Measurements from ENCODE around the gene HSH2D.

HSH2D gene

DNA sequence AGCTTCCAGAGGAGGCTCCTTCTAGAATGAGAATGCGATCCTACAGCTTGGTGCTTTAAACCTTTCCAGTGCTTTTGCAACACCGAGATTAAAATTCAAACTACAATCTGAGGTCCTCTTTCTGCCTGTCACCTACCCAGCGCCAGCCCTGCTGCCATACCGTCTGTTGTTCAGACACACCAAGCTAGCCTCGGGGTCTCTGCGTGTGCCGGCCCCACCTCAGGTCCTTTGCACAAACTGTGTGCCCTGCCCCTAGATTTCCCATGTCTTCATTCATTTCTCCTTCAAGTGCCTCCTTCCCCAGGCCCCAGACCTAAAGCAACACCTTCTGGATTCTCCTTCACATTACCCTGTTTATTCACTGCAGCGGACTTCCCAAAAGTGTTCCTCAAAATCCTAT is 11.1 kb downstream of the HSH2D start:
- no peak for DNase-seq
- no peaks in the 10 kb centered on the region for H3K9me3 Mint-ChIP-seq
- H3K27ac Mint-ChIP-seq = peak overlapping the region; percentile 33
- no peak overlapping the region for H3K4me3 Mint-ChIP-seq
- H3K36me3 Mint-ChIP-seq = peaks cover 56% of the 10 kb centered on the region
- H3K27me3 Mint-ChIP-seq = no peaks in the 10 kb centered on the region
- H3K4me1 Mint-ChIP-seq = peaks cover 8% of the 10 kb centered on the region
- CTCF ChIA-PET = no interaction called here

GRCh38 chr19:16155128-16155527 is 11.6 kb downstream of the HSH2D start:
- Mint-ChIP-seq H3K27me3 (no peaks in the 10 kb centered on the region), H3K27ac (no peak overlapping the region), H3K4me3 (no peak overlapping the region), H3K9me3 (no peaks in the 10 kb centered on the region), H3K4me1 (peaks cover 6% of the 10 kb centered on the region), H3K36me3 (peaks cover 53% of the 10 kb centered on the region)
- CTCF ChIA-PET = no interaction called here
- no peak for DNase-seq

DNA sequence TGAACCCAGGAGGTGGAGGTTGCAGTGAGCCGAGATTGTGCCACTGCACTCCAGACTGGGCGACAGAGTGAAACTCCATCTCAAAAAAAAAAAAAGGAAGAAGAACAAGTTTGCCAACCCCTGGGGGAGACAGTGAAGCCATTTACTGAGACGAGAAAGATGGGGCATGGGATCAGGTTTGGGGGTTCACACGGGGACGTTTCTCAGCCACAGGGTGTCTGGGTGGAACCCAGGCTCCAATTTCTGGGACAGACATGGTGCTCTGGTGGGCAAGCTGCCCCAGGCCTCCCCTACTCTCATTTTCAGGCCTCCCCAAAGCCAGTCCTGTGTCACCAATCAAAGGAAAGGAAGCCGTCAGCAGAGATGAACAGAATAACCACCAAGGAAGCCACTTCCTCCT is 13.4 kb downstream of the HSH2D start:
- H3K36me3 Mint-ChIP-seq = peaks cover 49% of the 10 kb centered on the region
- H3K4me3 Mint-ChIP-seq = no peak overlapping the region
- no peak for DNase-seq
- no peaks in the 10 kb centered on the region for H3K9me3 Mint-ChIP-seq
- CTCF ChIA-PET = no interaction called here
- H3K4me1 Mint-ChIP-seq = peaks cover 19% of the 10 kb centered on the region
- H3K27me3 Mint-ChIP-seq = no peaks in the 10 kb centered on the region
- H3K27ac Mint-ChIP-seq = no peak overlapping the region

GRCh38 chr19:16157601-16158000 is 14.1 kb downstream of the HSH2D start:
- Mint-ChIP-seq H3K27ac (no peak overlapping the region), H3K27me3 (no peaks in the 10 kb centered on the region), H3K4me1 (peaks cover 20% of the 10 kb centered on the region), H3K9me3 (no peaks in the 10 kb centered on the region), H3K4me3 (no peak overlapping the region), H3K36me3 (peaks cover 46% of the 10 kb centered on the region)
- CTCF ChIA-PET = no interaction called here
- DNase-seq = no peak

DNA sequence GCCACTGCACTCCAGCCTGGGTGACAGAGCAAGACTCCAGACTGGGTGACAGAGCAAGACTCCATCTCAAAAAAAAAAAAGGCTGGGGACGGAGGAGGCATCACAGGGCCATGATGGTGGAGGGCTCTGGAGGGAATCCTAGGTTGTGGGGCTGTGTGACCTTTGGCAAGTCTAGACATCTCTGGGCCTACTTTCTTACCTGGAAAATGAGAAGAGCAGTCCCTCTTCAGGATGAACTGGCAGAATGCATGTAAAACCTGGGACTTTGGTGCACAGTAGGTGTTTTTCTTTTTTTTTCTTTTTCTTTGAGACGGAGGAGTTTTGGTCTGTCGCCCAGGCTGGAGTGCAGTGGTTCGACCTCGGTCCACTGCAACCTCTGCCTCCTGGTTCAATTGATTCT is 16.2 kb downstream of the HSH2D start:
- Mint-ChIP-seq H3K36me3 (peaks cover 26% of the 10 kb centered on the region), H3K4me1 (peaks cover 20% of the 10 kb centered on the region), H3K4me3 (no peak overlapping the region), H3K9me3 (no peaks in the 10 kb centered on the region), H3K27ac (no peak overlapping the region), H3K27me3 (no peaks in the 10 kb centered on the region)
- CTCF ChIA-PET = no interaction called here
- no peak for DNase-seq

DNA sequence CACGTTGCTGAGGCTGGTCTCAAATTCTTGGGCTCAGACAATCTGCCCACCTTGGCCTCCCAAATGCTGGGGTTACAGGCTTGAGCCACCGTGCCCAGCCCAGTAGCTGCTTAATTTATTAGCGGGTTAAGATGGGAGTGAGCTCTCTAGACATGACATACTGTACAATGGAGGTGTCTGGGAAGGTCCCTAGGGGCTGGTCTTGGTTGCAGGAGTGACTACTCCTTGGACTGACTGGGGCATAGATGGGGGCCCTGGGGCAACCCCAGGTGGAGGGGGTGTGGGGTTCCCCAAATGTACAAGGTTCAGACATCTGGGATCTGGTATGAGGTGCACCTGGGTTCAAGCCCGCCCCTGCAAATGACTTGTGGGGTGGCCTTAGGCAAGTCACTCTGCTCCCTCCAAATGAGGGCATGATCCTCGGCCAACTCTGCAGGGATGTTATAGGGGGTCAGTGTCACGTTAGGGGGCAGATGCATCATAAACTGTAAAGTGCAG is 17.0 kb downstream of the HSH2D start:
- Mint-ChIP-seq H3K4me1 (peaks cover 16% of the 10 kb centered on the region), H3K4me3 (no peak overlapping the region), H3K9me3 (no peaks in the 10 kb centered on the region), H3K27me3 (no peaks in the 10 kb centered on the region), H3K36me3 (peaks cover 18% of the 10 kb centered on the region), H3K27ac (no peak overlapping the region)
- no peak for DNase-seq
- CTCF ChIA-PET = interaction anchor here (1.7 kb wide), 1 partner anchor 118 kb away, joined by 4 read pairs; no protein-coding TSS in a partner anchor

DNA sequence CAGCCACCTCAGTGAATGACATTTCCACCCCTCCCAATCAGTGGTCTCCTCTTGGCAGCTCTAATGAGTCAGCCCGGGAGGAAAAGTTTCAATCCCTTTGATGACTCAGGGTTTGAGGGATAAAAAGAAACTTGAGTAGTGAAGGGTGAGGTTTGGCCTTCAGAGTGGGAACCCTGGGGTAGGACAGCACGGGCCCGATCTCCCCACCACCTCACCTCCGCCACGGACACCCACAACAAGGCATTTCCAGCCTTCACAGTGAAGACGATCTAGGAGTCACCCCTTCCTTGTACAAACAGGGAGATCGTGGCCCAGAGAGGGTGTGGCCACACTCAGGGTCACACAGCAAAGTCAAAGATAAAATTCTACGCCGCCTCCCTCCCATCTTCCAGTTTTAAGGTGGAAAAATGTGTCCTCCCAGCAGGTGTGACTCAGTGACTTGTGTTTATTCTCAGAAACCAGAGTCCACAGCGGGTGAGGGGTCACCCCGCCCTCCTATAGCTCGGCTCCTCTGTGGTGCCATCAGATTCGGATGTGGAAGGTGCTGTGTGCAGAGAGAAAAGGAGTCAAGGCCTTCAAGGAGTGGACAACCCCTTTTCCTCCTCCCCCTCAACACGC is 17.6 kb downstream of the HSH2D start:
- no peak for DNase-seq
- no peaks in the 10 kb centered on the region for H3K27me3 Mint-ChIP-seq
- CTCF ChIA-PET = interaction anchor here (0.7 to 1.7 kb wide), 2 partner anchors 110 to 119 kb away, joined by 3 to 4 read pairs; no protein-coding TSS in a partner anchor
- no peak overlapping the region for H3K27ac Mint-ChIP-seq
- no peaks in the 10 kb centered on the region for H3K9me3 Mint-ChIP-seq
- H3K36me3 Mint-ChIP-seq = peaks cover 13% of the 10 kb centered on the region
- no peak overlapping the region for H3K4me3 Mint-ChIP-seq
- H3K4me1 Mint-ChIP-seq = peaks cover 16% of the 10 kb centered on the region

GRCh38 chr19:16161840-16162239 is 18.4 kb downstream of the HSH2D start:
- H3K27me3 Mint-ChIP-seq = no peaks in the 10 kb centered on the region
- H3K27ac Mint-ChIP-seq = no peak overlapping the region
- peaks cover 7% of the 10 kb centered on the region for H3K36me3 Mint-ChIP-seq
- no peak for DNase-seq
- H3K4me3 Mint-ChIP-seq = no peak overlapping the region
- CTCF ChIA-PET = interaction anchor here (0.7 to 1.7 kb wide), 2 partner anchors 110 to 120 kb away, joined by 3 to 4 read pairs; no protein-coding TSS in a partner anchor
- H3K9me3 Mint-ChIP-seq = no peaks in the 10 kb centered on the region
- peaks cover 16% of the 10 kb centered on the region for H3K4me1 Mint-ChIP-seq

DNA sequence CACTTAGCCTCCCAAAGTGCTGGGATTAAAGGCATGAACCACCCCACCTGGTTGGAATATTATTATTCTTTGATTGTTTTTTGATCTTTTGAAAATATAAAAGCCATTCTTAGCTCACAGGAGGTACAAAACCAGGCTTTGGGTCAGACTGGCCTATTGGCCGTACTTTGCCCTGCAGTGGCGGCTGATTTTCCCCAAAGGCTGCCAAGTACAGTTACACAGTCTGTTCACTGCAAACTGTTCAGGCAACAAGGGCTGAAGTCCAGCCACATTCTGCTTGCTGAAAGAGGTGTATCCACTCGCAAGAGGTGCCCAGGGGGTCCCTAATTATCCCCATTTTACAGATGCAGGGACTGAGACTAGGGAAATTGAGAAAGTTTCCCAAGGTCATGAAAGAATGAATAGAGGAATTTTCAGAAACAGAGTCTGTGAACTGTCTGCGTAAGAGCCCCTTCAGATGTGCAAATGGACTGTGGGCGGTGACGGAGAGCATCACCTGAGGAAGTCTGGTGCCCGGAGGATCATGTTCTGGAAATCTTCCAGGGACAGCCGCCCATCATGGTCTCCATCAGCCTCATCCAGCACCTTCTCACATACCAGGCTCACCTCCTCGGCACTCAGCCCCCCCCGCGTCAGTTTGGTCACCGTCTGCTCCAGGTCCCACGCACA is 20.9 kb downstream of the HSH2D start:
- H3K9me3 Mint-ChIP-seq = peaks cover 7% of the 10 kb centered on the region
- no peaks in the 10 kb centered on the region for H3K36me3 Mint-ChIP-seq
- H3K27ac Mint-ChIP-seq = no peak overlapping the region
- H3K4me3 Mint-ChIP-seq = no peak overlapping the region
- DNase-seq = no peak
- peaks cover 24% of the 10 kb centered on the region for H3K4me1 Mint-ChIP-seq
- CTCF ChIA-PET = no interaction called here
- H3K27me3 Mint-ChIP-seq = no peaks in the 10 kb centered on the region

GRCh38 chr19:16166417-16166816 is 22.9 kb downstream of the HSH2D start:
- peaks cover 12% of the 10 kb centered on the region for H3K4me1 Mint-ChIP-seq
- H3K4me3 Mint-ChIP-seq = no peak overlapping the region
- H3K27me3 Mint-ChIP-seq = no peaks in the 10 kb centered on the region
- H3K9me3 Mint-ChIP-seq = peaks cover 7% of the 10 kb centered on the region
- H3K27ac Mint-ChIP-seq = no peak overlapping the region
- H3K36me3 Mint-ChIP-seq = no peaks in the 10 kb centered on the region
- CTCF ChIA-PET = no interaction called here
- no peak for DNase-seq

GRCh38 chr19:16167055-16167454 is 23.6 kb downstream of the HSH2D start:
- CTCF ChIA-PET = no interaction called here
- Mint-ChIP-seq H3K36me3 (no peaks in the 10 kb centered on the region), H3K4me1 (peaks cover 8% of the 10 kb centered on the region), H3K4me3 (no peak overlapping the region), H3K27ac (no peak overlapping the region), H3K9me3 (peaks cover 7% of the 10 kb centered on the region), H3K27me3 (peaks cover 3% of the 10 kb centered on the region)
- no peak for DNase-seq

DNA sequence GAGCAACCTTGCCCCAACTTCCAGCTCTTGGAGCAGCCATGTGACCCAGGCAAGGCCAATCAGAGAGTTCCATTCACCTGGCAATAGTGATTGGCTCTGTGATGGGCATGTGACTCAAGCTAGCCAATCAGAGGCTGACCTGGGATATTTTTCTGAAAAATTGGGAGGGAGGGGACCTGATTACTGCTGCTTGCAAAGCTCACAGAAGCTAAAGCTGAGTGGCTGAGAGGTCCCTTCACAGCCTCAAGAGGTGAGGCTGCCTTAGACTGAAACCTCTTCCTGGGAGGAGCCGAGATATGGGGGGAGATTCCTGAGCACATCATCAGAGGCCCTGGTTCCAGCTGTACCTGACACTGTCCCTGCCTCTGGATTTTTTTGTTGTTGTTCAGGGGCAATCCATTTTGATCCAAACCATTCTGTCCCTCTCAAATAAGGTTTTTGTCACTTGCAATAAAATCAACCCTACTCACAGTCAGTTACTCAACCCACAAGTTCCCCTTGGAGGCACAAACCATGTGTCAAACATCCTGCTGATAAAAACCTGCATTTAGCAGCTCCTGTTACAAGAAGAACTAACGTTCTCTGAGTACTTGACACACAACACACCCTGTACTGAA is 25.1 kb downstream of the HSH2D start:
- no peak for DNase-seq
- no peak overlapping the region for H3K4me3 Mint-ChIP-seq

GRCh38 chr19:16170134-16170533 is 26.6 kb downstream of the HSH2D start:
- Mint-ChIP-seq H3K4me1 (peaks cover 8% of the 10 kb centered on the region), H3K4me3 (no peak overlapping the region), H3K36me3 (no peaks in the 10 kb centered on the region), H3K9me3 (peaks cover 7% of the 10 kb centered on the region), H3K27ac (no peak overlapping the region), H3K27me3 (peaks cover 15% of the 10 kb centered on the region)
- no peak for DNase-seq
- CTCF ChIA-PET = interaction anchor here (0.8 to 1.3 kb wide), 3 partner anchors 15 to 129 kb away, joined by 3 to 5 read pairs (median 4); partner anchors contain the start of gene FAM32A

More for the DNA sequence above, 25.1 kb downstream of the HSH2D start:
- Mint-ChIP-seq H3K9me3 (peaks cover 7% of the 10 kb centered on the region), H3K4me1 (peaks cover 8% of the 10 kb centered on the region), H3K36me3 (no peaks in the 10 kb centered on the region), H3K27ac (no peak overlapping the region), H3K27me3 (peaks cover 13% of the 10 kb centered on the region)
- CTCF ChIA-PET = interaction anchor here (1.2 to 1.3 kb wide), 2 partner anchors 98 to 127 kb away, joined by 3 read pairs; no protein-coding TSS in a partner anchor

DNA sequence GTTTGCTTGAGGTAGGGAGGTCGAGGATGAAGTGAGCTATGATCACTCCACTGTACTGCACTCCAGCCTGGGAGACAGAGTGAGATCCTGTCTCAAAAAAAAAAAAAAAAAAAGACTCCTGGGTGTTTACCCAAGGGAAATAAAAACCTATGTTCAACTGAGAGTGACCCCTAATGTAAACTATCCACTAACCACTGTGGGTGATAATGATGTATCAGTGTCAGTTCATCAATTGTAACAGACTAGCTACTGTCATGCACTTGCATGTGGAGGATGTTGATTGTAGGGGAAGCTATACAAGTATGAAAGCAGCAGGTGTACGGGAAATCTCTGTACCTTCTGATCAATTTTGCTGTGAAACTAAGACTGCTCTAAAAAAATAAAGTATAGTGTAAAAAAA is 32.5 kb downstream of the HSH2D start:
- Mint-ChIP-seq H3K27ac (no peak overlapping the region), H3K4me3 (no peak overlapping the region), H3K9me3 (no peaks in the 10 kb centered on the region), H3K36me3 (no peaks in the 10 kb centered on the region), H3K27me3 (peaks cover 32% of the 10 kb centered on the region), H3K4me1 (no peaks in the 10 kb centered on the region)
- no peak for DNase-seq
- CTCF ChIA-PET = interaction anchor here (0.7 to 0.9 kb wide), 2 partner anchors 134 to 135 kb away, joined by 3 read pairs; no protein-coding TSS in a partner anchor

Measured in activated naive CD4-positive, alpha-beta T cell treated with anti-CD3 and anti-CD28 coated beads, Interleukin-2, amount 10 ng/mL, durations not matched to agents 7 days and 5 days (primary cell).